COR-L47 (cell line): Measurements from ENCODE around the gene OTOGL.
"Not testable (repeated sequence)": the region's sequence is repeated elsewhere in the genome, so short reads cannot be mapped to it uniquely, and the experiment has no call there.

ENCODE experiments used
- DNase-seq: peaks from one replicate; lab custom pipeline; 2025; lab: John Stamatoyannopoulos, UW

Gene OTOGL

GRCh38 chr12:80230068-80230467 is 130.7 kb downstream of the OTOGL start:
- DNase-seq = no peak

GRCh38 chr12:80232837-80233236 is 133.5 kb downstream of the OTOGL start:
- DNase-seq = no peak

GRCh38 chr12:80233926-80234325 is 134.6 kb downstream of the OTOGL start:
- no peak for DNase-seq

GRCh38 chr12:80234667-80235066 is 135.3 kb downstream of the OTOGL start:
- no peak for DNase-seq

GRCh38 chr12:80235944-80236343 is 136.6 kb downstream of the OTOGL start:
- DNase-seq = no peak

GRCh38 chr12:80239867-80240266 is 140.5 kb downstream of the OTOGL start:
- no peak for DNase-seq

- DNase-seq = no peak
Measured at GRCh38 chr12:80241576-80242273, 142.4 kb downstream of the OTOGL start.

GRCh38 chr12:80242321-80242720 is 143.0 kb downstream of the OTOGL start:
- no peak for DNase-seq

- DNase-seq = not testable (repeated sequence)
Measured at GRCh38 chr12:80249581-80249980, 150.2 kb downstream of the OTOGL start.

- DNase-seq = no peak
Measured at GRCh38 chr12:80257920-80258319, 158.6 kb downstream of the OTOGL start.

- DNase-seq = no peak
Measured at GRCh38 chr12:80260269-80260668, 160.9 kb downstream of the OTOGL start.

GRCh38 chr12:80261403-80261802 is 162.1 kb downstream of the OTOGL start:
- no peak for DNase-seq

GRCh38 chr12:80262346-80262745 is 163.0 kb downstream of the OTOGL start:
- DNase-seq = no peak

- no peak for DNase-seq
Measured at GRCh38 chr12:80262771-80263170, 163.4 kb downstream of the OTOGL start.

- DNase-seq = no peak
Measured at GRCh38 chr12:80264386-80264785, 165.0 kb downstream of the OTOGL start.

GRCh38 chr12:80264891-80265290 is 165.6 kb downstream of the OTOGL start:
- DNase-seq = no peak

- no peak for DNase-seq
Measured at GRCh38 chr12:80268924-80269749, 169.8 kb downstream of the OTOGL start.

- DNase-seq = peak; percentile 30
Measured at GRCh38 chr12:80269803-80270552, 170.6 kb downstream of the OTOGL start.

GRCh38 chr12:80271780-80272179 is 172.4 kb downstream of the OTOGL start:
- no peak for DNase-seq

GRCh38 chr12:80272387-80272915 is 173.1 kb downstream of the OTOGL start:
- no peak for DNase-seq

- DNase-seq = no peak
Measured at GRCh38 chr12:80273144-80273543, 173.8 kb downstream of the OTOGL start.

- no peak for DNase-seq
Measured at GRCh38 chr12:80277732-80278131, 178.4 kb downstream of the OTOGL start.
